K562 (cell line): ENCODE measurements around the gene ELK4. TPM values are rescaled to one million over a fixed set of nuclear protein-coding genes. Genes with fewer than 3 reads are reported as not detected.

ENCODE experiments used
- CLOCK ChIP-seq: fragments of 250-450 bp; sonication (Bioruptor Pico); IDR thresholded peaks from 2 replicates; pipeline ENCODE4 v1.4.0; 2020; ENCODE audit warnings: mild to moderate bottlenecking, moderate library complexity, borderline replicate concordance
- CREM ChIP-seq: IDR thresholded peaks from 2 replicates; pipeline ENCODE4 v1.6.1; 2014; ENCODE audit warnings: antibody characterized with exemption, low read depth
- HDAC3 ChIP-seq: fragments of 450-650 bp; IDR thresholded peaks from 2 replicates; pipeline ENCODE4 v1.6.1; 2018; ENCODE audit warnings: borderline replicate concordance, mild to moderate bottlenecking, moderate library complexity; ENCODE audit not compliant: partially characterized antibody
- HDGF ChIP-seq: fragments of 450-650 bp; IDR thresholded peaks from 2 replicates; pipeline ENCODE4 v1.6.1; 2016
- L3MBTL2 ChIP-seq: fragments of 450-650 bp; IDR thresholded peaks from 2 replicates; pipeline ENCODE4 v1.6.1; 2016; ENCODE audit warnings: mild to moderate bottlenecking, moderate library complexity
- MAZ ChIP-seq, 2 experiments: fragments of 450-650 bp in 1 of 2; sonication (generic) in 1 of 2; formaldehyde crosslinking; IDR thresholded peaks in 1 of 2; conservative IDR thresholded peaks in 1 of 2; 2 replicates each; pipeline versions ENCODE4 v1.4.0 to v1.5.0; 2020; ENCODE audit warnings: mild to moderate bottlenecking in 1 of 2, missing genetic modification reagents in 1 of 2
- MIER1 ChIP-seq: fragments of 450-650 bp; IDR thresholded peaks from 2 replicates; pipeline ENCODE4 v1.6.1; 2016; ENCODE audit warnings: antibody characterized with exemption, mild to moderate bottlenecking, low read depth
- NEUROD1 ChIP-seq: fragments of 150-350 bp; IDR thresholded peaks from 2 replicates; pipeline ENCODE4 v1.6.1; 2014; ENCODE audit warnings: borderline replicate concordance, low read length, low read depth; ENCODE audit not compliant: partially characterized antibody
- NFRKB ChIP-seq: fragments of 450-650 bp; IDR thresholded peaks from 2 replicates; pipeline ENCODE4 v1.6.1; 2016; ENCODE audit warnings: low read depth
- PHF20 ChIP-seq: fragments of 450-650 bp; IDR thresholded peaks from 2 replicates; pipeline ENCODE4 v1.6.1; 2018; ENCODE audit not compliant: partially characterized antibody
- SPI1 ChIP-seq: IDR thresholded peaks from 2 replicates; pipeline ENCODE4 v1.6.1; 2011; ENCODE audit warnings: low read depth, low read length, control low read depth, borderline replicate concordance
- TRIM24 ChIP-seq, 2 experiments: fragments of 450-650 bp; IDR thresholded peaks; 2 replicates each; pipeline ENCODE4 v1.6.1; 2016
- ZBTB17 ChIP-seq: fragments of 450-650 bp; formaldehyde crosslinking; IDR thresholded peaks from 2 replicates; pipeline ENCODE4 v1.4.0; 2020; ENCODE audit warnings: mild to moderate bottlenecking
- ZFP36 ChIP-seq: fragments of 150-350 bp; IDR thresholded peaks from 2 replicates; pipeline ENCODE4 v1.6.1; 2018; ENCODE audit warnings: low read length, low read depth; ENCODE audit not compliant: partially characterized antibody
- ZNF23 ChIP-seq: fragments of 250-450 bp; sonication (Bioruptor Pico); IDR thresholded peaks from 2 replicates; pipeline ENCODE4 v1.4.0; 2020; ENCODE audit warnings: mild to moderate bottlenecking
- ZNF512 ChIP-seq: IDR thresholded peaks from 2 replicates; pipeline ENCODE4 v1.6.1; 2016; ENCODE audit warnings: missing genetic modification characterization, missing compliant biosample characterization
- polyA plus RNA-seq, 8 experiments: library from polyadenylated mRNA; depleted of rRNA in 4 of 8; stranded (reverse) in 5 of 8; unstranded in 3 of 8; fragments of >200 nt; fragmentation: Nextera tagmentation in 2 of 8; fragmentation: Illumina TruSeq in 1 of 8; extraction: Ambion mirVana in 2 of 8; extraction: Trizol in 1 of 8; gene quantifications; 2 replicates each; pipeline versions ENCODE4 v1.2.1 to v1.2.3, GENCODE V29; 2011 to 2014; ENCODE audit warnings: inconsistent platforms in 1 of 8, missing spikeins in 1 of 8
- total RNA-seq, 7 experiments: library from RNA; depleted of rRNA in 6 of 7; stranded (reverse); fragments of >200 nt in 6 of 7; fragmentation: Illumina TruSeq in 2 of 7; extraction: Trizol in 2 of 7; gene quantifications; 2 replicates each; pipeline versions ENCODE4 v1.2.1 to v1.2.3, GENCODE V29; 2011 to 2021; ENCODE audit warnings: low replicate concordance in 1 of 7
- TF ChIP-seq, protein P1 (sequence below): fragments of 450-650 bp; IDR thresholded peaks from 2 replicates; pipeline ENCODE4 v1.6.1; 2014; ENCODE audit warnings: low read depth, mild to moderate bottlenecking, moderate library complexity, borderline replicate concordance
- TF ChIP-seq, protein P2 (sequence below): IDR thresholded peaks from 2 replicates; pipeline ENCODE4 v1.6.1; 2011; ENCODE audit warnings: borderline replicate concordance, low read depth, mild to moderate bottlenecking, moderate library complexity, low read length; ENCODE audit not compliant: insufficient read depth, poor library complexity, severe bottlenecking

The ELK4 gene
- total and polyA plus RNA-seq, 9 of the 15 experiments (the other 6 are each of a cell fraction or from before 2014, with no cell fraction given) = 2.0 to 21.7 (median 9.2) TPM

GRCh38 chr1:205591522-205592351 lies 40.1 kb downstream of the ELK4 start (continued):
- TF ChIP-seq NEUROD1 (peak; percentile 54), CLOCK (no peak), ZNF512 (tag) (peak; percentile 67), MIER1 (no peak), ZNF23 (CRISPR knock-in tag) (0 out of 2 replicates have a peak, but pooled peaks have one; percentile 19), MAZ (CRISPR knock-in tag; conservative IDR thresholded peaks at IDR 0.05 in 1 of 2, IDR thresholded peaks at IDR 0.05 in 1 of 2) (peak; percentile 67 to 73; a peak in 3 of 4 replicates), NFRKB (no peak), PHF20 (peak; percentile 26), L3MBTL2 (peak; percentile 83), ZFP36 (peak; percentile 49), HDGF (peak; percentile 94), TRIM24 (IDR thresholded peaks at IDR 0.05) (0 out of 4 replicates have a peak, but pooled peaks of 1 of the 2 experiments have one; percentile 18), HDAC3 (no peak), CREM (peak; percentile 57; the same call in 1 of the 2 replicates), SPI1 (peak; percentile 62; the same call in 1 of the 2 replicates), ZBTB17 (CRISPR knock-in tag) (no peak)
- TF ChIP-seq, protein P1, sequence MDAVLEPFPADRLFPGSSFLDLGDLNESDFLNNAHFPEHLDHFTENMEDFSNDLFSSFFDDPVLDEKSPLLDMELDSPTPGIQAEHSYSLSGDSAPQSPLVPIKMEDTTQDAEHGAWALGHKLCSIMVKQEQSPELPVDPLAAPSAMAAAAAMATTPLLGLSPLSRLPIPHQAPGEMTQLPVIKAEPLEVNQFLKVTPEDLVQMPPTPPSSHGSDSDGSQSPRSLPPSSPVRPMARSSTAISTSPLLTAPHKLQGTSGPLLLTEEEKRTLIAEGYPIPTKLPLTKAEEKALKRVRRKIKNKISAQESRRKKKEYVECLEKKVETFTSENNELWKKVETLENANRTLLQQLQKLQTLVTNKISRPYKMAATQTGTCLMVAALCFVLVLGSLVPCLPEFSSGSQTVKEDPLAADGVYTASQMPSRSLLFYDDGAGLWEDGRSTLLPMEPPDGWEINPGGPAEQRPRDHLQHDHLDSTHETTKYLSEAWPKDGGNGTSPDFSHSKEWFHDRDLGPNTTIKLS = no peak
- TF ChIP-seq, protein P2, sequence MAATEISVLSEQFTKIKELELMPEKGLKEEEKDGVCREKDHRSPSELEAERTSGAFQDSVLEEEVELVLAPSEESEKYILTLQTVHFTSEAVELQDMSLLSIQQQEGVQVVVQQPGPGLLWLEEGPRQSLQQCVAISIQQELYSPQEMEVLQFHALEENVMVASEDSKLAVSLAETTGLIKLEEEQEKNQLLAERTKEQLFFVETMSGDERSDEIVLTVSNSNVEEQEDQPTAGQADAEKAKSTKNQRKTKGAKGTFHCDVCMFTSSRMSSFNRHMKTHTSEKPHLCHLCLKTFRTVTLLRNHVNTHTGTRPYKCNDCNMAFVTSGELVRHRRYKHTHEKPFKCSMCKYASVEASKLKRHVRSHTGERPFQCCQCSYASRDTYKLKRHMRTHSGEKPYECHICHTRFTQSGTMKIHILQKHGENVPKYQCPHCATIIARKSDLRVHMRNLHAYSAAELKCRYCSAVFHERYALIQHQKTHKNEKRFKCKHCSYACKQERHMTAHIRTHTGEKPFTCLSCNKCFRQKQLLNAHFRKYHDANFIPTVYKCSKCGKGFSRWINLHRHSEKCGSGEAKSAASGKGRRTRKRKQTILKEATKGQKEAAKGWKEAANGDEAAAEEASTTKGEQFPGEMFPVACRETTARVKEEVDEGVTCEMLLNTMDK = peak; percentile 63
